HCT116 (cell line): ENCODE results near the gene RNF126.

Experiments used
- CEBPB ChIP-seq: IDR thresholded peaks from 2 replicates; pipeline ENCODE4 v1.6.1; 2012; ENCODE audit warnings: low read depth
- ELF1 ChIP-seq: IDR thresholded peaks from 2 replicates; pipeline ENCODE4 v1.6.1; 2012; ENCODE audit warnings: low read depth, borderline replicate concordance
- EZH2 ChIP-seq: fragments of 200-600 bp; sonication (generic); IDR thresholded peaks from 2 replicates; pipeline ENCODE4 v1.6.1; 2017; ENCODE audit warnings: antibody characterized with exemption, mixed run types
- POLR2A ChIP-seq: IDR thresholded peaks from 2 replicates; pipeline ENCODE4 v1.7.0; 2011; ENCODE audit warnings: borderline replicate concordance; ENCODE audit not compliant: insufficient read depth, insufficient read length; ENCODE audit errors: extremely low read depth
- POLR2AphosphoS5 ChIP-seq: IDR thresholded peaks from 2 replicates; pipeline ENCODE4 v1.6.1; 2011; ENCODE audit warnings: mild to moderate bottlenecking, low read depth, low read length, moderate library complexity
- SIN3A ChIP-seq: IDR thresholded peaks from 2 replicates; pipeline ENCODE4 v1.6.1; 2012; ENCODE audit warnings: low read depth
- ZFX ChIP-seq: fragments of 450-650 bp; IDR thresholded peaks from 2 replicates; pipeline ENCODE4 v1.6.1; 2017
- TF ChIP-seq, protein P1 (sequence below), 3 experiments: fragments of 200-600 bp in 1 of 3; sonication (generic) in 1 of 3; IDR thresholded peaks in 2 of 3; conservative IDR thresholded peaks in 1 of 3; 2 replicates each; pipeline ENCODE4 v1.5.1; 2012 to 2017; ENCODE audit warnings: low read depth in 2 of 3, low read length in 2 of 3, antibody characterized with exemption in 1 of 3, borderline replicate concordance in 1 of 3, control low read depth in 1 of 3, mild to moderate bottlenecking in 1 of 3, mixed read lengths in 1 of 3, mixed run types in 1 of 3, moderate library complexity in 1 of 3; ENCODE audit not compliant: insufficient read depth in 1 of 3
- TF ChIP-seq, protein P2 (sequence below): IDR thresholded peaks from 2 replicates; pipeline ENCODE4 v1.6.1; 2012
- TF ChIP-seq, protein P3 (sequence below): IDR thresholded peaks from 2 replicates; pipeline ENCODE4 v1.6.1; 2012
- TF ChIP-seq, protein P4 (sequence below): IDR thresholded peaks from 2 replicates; pipeline ENCODE4 v1.6.1; 2011; ENCODE audit warnings: mild to moderate bottlenecking, low read length, moderate library complexity; ENCODE audit not compliant: insufficient replicate concordance; ENCODE audit errors: extremely low read depth

DNA sequence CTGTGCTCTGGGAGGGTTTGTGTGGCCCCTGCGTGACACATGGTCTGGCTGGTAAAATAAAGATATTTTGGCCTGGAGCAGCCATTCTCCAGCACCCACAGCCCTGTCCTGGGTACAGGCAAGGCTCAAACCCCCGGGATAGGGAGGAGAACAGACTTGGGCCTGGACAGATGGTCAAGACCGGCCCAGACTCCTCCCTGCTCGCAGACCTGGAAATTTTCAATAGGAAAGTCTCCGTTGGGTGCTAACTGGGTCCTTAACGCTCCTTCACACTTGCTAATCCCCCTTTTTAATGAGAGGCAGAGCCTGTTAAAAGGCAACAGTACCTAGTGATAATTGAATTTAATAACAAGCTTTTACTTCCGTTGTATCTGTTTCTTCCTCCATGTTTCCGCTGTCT, 48.2 kb upstream of the RNF126 start:
- TF ChIP-seq, protein P1, sequence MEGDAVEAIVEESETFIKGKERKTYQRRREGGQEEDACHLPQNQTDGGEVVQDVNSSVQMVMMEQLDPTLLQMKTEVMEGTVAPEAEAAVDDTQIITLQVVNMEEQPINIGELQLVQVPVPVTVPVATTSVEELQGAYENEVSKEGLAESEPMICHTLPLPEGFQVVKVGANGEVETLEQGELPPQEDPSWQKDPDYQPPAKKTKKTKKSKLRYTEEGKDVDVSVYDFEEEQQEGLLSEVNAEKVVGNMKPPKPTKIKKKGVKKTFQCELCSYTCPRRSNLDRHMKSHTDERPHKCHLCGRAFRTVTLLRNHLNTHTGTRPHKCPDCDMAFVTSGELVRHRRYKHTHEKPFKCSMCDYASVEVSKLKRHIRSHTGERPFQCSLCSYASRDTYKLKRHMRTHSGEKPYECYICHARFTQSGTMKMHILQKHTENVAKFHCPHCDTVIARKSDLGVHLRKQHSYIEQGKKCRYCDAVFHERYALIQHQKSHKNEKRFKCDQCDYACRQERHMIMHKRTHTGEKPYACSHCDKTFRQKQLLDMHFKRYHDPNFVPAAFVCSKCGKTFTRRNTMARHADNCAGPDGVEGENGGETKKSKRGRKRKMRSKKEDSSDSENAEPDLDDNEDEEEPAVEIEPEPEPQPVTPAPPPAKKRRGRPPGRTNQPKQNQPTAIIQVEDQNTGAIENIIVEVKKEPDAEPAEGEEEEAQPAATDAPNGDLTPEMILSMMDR (IDR thresholded peaks at IDR 0.05 in 2 of 3, conservative IDR thresholded peaks at IDR 0.05 in 1 of 3; ENCODE audit: borderline replicate concordance in 1 of 3, insufficient read depth in 1 of 3, low read depth in 2 of 3, low read length in 2 of 3): no peak
- TF ChIP-seq ELF1 (no peak), CEBPB (no peak), POLR2A (no peak), SIN3A (no peak), ZFX (no peak), POLR2AphosphoS5 (no peak), EZH2 (no peak)
- TF ChIP-seq, protein P2, sequence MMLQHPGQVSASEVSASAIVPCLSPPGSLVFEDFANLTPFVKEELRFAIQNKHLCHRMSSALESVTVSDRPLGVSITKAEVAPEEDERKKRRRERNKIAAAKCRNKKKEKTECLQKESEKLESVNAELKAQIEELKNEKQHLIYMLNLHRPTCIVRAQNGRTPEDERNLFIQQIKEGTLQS: no peak
- TF ChIP-seq, protein P3, sequence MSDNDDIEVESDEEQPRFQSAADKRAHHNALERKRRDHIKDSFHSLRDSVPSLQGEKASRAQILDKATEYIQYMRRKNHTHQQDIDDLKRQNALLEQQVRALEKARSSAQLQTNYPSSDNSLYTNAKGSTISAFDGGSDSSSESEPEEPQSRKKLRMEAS: no peak
- TF ChIP-seq, protein P4, sequence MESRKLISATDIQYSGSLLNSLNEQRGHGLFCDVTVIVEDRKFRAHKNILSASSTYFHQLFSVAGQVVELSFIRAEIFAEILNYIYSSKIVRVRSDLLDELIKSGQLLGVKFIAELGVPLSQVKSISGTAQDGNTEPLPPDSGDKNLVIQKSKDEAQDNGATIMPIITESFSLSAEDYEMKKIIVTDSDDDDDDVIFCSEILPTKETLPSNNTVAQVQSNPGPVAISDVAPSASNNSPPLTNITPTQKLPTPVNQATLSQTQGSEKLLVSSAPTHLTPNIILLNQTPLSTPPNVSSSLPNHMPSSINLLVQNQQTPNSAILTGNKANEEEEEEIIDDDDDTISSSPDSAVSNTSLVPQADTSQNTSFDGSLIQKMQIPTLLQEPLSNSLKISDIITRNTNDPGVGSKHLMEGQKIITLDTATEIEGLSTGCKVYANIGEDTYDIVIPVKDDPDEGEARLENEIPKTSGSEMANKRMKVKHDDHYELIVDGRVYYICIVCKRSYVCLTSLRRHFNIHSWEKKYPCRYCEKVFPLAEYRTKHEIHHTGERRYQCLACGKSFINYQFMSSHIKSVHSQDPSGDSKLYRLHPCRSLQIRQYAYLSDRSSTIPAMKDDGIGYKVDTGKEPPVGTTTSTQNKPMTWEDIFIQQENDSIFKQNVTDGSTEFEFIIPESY: no peak
